Large intestine (tissue), 3 donors: Measurements from ENCODE around the gene NR6A1. TPM values are rescaled to one million over a fixed set of nuclear protein-coding genes. Genes with fewer than 3 reads are reported as not detected.

ENCODE experiments used
- DNase-seq, 2 donors: peaks; one replicate each; pipeline versions ENCODE4 v3.0.0 to v3.0.0-alpha.2; 2013
- H3K27ac ChIP-seq: one replicate; pipeline ENCODE4 v1.5.1; 2013; ENCODE audit warnings: low read length
- H3K27me3 ChIP-seq: 2 replicates; pipeline ENCODE4 v1.6.1; 2013; ENCODE audit warnings: low read length; ENCODE audit not compliant: control insufficient read depth, insufficient read depth
- H3K36me3 ChIP-seq: 2 replicates; pipeline ENCODE4 v1.6.1; 2013; ENCODE audit warnings: low read length; ENCODE audit not compliant: control insufficient read depth, insufficient read depth
- H3K4me1 ChIP-seq: one replicate; pipeline ENCODE4 v1.6.1; 2013; ENCODE audit warnings: low read length; ENCODE audit not compliant: control insufficient read depth, insufficient read depth
- H3K4me3 ChIP-seq: one replicate; pipeline ENCODE4 v1.5.1; 2013; ENCODE audit warnings: low read length
- H3K9me3 ChIP-seq: one replicate; pipeline ENCODE4 v1.6.1; 2013; ENCODE audit warnings: mild to moderate bottlenecking, low read depth, low read length, moderate library complexity; ENCODE audit not compliant: control insufficient read depth
- WGBS: methylation state at CpG from one replicate; pipeline ENCODE4 v1.1.5; 2013; ENCODE audit warnings: low lambda C conversion rate; ENCODE audit not compliant: insufficient coverage; 5-methylcytosine and 5-hydroxymethylcytosine counted together
- polyA plus RNA-seq: library from polyadenylated mRNA; unstranded; fragments of 120-200 nt; gene quantifications from one replicate; pipeline ENCODE4 v1.2.1, GENCODE V29; 2013

Gene NR6A1
- polyA plus RNA-seq, 1 donor, result 5.0 TPM

DNA sequence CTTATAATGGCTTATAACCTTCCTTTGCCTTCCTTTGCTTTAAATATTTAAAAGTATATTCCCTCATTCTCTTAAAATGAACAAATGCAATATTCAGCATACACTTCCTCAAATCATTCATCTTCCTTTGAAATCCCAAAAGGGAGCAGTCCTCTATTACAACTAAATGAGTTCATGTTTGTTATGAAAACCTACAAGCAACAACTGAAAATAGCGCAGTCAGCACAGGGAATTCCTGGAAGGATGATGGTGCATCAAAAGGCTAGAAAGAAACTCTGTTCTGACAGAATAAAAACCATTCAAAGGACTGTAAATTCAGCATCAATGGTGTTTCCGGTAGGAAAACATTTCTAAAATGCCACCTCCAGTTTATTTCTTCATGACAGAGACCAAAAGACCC, 3.3 kb downstream of the NR6A1 start:
- no peak overlapping the region for H3K4me3 ChIP-seq
- H3K27me3 ChIP-seq, result peaks cover 14% of the 10 kb centered on the region
- WGBS, result no CpG with 5 or more reads among the region's 2 CpGs
- no peaks in the 10 kb centered on the region for H3K4me1 ChIP-seq
- no peak overlapping the region for H3K27ac ChIP-seq
- no peak for DNase-seq
- no peaks in the 10 kb centered on the region for H3K9me3 ChIP-seq
- no peaks in the 10 kb centered on the region for H3K36me3 ChIP-seq

DNA sequence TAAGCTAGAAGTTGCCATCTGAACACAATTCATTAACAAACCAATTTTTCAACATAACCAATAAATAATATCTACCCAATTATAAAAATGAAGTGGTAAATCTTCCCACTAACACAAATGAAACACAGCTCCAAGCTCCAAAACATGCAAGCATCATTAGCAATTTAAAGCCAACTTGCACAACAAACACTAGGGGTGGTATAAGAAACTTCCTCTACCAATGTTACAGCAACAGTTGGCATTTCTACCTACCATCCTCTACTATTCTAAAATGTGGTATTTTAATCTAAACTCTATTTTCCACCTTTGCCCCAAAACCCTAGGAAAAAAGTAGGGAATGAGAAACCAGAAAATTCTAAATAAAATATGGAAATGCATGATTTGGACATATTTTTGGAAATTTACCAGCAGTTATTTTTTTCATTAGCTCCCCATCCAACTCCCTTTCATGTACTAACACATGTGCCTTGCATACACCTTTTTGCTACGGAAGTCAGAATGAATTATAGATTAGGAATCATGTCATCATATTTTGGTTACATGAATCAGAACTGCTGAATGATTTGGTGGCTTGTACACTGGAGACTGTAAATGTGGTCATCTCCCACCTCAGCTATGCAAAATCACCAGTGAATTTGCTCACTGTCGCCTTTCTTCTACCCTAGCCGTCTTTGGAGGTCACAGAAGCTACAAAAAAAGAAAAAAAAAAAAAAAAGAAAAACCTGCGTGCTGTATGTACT, 4.1 kb downstream of the NR6A1 start:
- H3K27me3 ChIP-seq, result peaks cover 14% of the 10 kb centered on the region
- H3K36me3 ChIP-seq, result no peaks in the 10 kb centered on the region
- no peaks in the 10 kb centered on the region for H3K4me1 ChIP-seq
- no peaks in the 10 kb centered on the region for H3K9me3 ChIP-seq
- H3K27ac ChIP-seq, result no peak overlapping the region
- DNase-seq, result no peak
- WGBS, result no CpG with 5 or more reads among the region's 4 CpGs
- no peak overlapping the region for H3K4me3 ChIP-seq

DNA sequence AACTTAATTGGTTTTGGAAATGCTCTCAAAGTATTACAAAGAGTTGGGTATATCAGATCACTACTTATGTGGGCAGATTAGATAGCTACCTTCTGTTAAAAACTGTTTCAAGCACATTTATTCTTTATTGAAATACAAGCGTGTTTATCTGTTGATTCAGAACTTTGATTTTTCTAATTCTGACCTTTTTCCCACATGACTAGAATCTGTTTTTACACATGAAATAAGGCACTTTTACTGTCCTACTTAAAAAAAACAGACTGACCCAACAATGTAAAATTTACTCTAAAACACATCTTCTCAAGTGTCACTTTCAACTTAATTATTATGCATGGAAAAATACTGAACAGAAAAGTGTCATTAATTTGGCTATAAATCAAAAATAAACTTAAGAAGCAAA, 4.8 kb downstream of the NR6A1 start:
- no peaks in the 10 kb centered on the region for H3K4me1 ChIP-seq
- H3K27me3 ChIP-seq, result peaks cover 14% of the 10 kb centered on the region
- DNase-seq, result no peak
- H3K36me3 ChIP-seq, result no peaks in the 10 kb centered on the region
- H3K9me3 ChIP-seq, result no peaks in the 10 kb centered on the region
- WGBS, result 100% methylated on average over 1 of the region's 1 CpG
- no peak overlapping the region for H3K27ac ChIP-seq
- H3K4me3 ChIP-seq, result no peak overlapping the region

DNA sequence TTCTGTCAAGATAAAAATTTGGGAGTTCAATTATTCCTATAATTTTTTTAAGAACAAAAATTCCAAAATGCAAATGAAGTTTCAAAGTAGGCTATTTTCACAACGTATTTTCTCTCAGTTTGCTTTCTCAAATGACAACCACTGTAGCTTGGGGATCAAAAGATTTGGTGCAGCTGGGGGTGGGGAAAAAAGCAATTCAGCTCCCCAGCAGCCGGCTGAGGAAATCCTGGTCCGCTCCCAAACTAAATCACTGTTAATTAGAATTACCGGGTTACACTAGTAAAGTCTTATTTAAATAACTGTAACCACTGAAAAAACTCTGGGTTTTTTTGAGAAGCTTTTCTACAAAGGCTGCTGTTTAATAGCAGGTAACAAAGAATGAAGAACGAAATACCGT, 5.7 kb downstream of the NR6A1 start:
- WGBS, result 85% methylated on average over 4 of the region's 6 CpGs
- Histone ChIP-seq H3K4me1 (no peaks in the 10 kb centered on the region), H3K27ac (no peak overlapping the region), H3K9me3 (no peaks in the 10 kb centered on the region), H3K27me3 (peaks cover 14% of the 10 kb centered on the region), H3K4me3 (no peak overlapping the region), H3K36me3 (no peaks in the 10 kb centered on the region)
- no peak for DNase-seq

DNA sequence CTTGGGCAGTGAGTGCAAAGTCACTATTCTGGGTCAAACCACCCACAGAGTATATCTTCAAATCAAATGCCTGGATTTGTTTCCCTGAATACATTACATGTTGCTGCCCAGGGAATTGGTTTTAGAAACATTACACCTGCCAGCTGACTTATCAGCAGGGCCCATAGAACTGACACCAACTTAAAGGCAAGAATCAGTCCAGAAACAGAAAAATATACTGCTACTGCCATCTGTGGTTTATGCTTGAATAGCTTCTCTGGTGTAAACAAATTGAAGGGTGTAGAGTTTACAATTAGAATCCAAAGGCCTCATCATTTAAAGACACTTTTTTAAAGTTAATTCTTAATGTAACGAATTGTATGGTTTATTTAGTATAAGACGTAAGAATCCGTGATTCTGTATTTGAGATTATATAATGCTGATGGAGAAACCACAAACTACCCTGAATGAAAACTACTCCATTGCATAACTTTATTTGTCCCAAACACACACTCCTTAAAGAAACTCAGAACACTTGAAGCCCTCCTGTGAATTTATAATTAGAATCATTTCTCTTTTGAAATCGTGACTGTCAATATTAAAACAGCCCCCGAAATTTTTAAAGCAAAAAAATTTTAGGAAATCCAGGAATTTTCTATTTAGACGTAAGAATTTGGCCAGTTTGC, 6.2 kb downstream of the NR6A1 start:
- no peak overlapping the region for H3K4me3 ChIP-seq
- 72% methylated on average over 3 of the region's 6 CpGs for WGBS
- peaks cover 9% of the 10 kb centered on the region for H3K27me3 ChIP-seq
- H3K27ac ChIP-seq, result no peak overlapping the region
- no peaks in the 10 kb centered on the region for H3K36me3 ChIP-seq
- H3K9me3 ChIP-seq, result no peaks in the 10 kb centered on the region
- no peaks in the 10 kb centered on the region for H3K4me1 ChIP-seq
- no peak for DNase-seq

DNA sequence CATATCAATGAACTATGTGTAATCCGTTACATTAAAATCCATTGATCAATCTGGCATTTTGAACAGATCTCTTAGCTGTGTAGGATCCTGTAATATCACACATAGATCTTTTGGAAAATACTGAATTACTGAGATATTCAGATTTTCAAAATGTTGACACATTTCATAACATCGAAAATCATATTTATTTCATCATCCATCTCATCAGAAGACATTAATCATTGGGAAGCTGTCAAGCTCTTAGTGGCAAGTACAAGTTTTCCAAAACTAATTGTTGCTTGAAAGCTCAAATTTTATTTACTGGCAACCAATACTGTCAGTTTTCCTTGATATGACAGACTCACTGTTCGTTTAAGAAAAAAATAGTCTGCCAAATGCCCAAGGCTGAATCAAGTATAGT, 8.5 kb downstream of the NR6A1 start:
- no peaks in the 10 kb centered on the region for H3K9me3 ChIP-seq
- peaks cover 2% of the 10 kb centered on the region for H3K27me3 ChIP-seq
- H3K27ac ChIP-seq, result no peak overlapping the region
- no peak overlapping the region for H3K4me3 ChIP-seq
- 100% methylated on average over 3 of the region's 3 CpGs for WGBS
- no peaks in the 10 kb centered on the region for H3K4me1 ChIP-seq
- no peaks in the 10 kb centered on the region for H3K36me3 ChIP-seq
- no peak for DNase-seq

DNA sequence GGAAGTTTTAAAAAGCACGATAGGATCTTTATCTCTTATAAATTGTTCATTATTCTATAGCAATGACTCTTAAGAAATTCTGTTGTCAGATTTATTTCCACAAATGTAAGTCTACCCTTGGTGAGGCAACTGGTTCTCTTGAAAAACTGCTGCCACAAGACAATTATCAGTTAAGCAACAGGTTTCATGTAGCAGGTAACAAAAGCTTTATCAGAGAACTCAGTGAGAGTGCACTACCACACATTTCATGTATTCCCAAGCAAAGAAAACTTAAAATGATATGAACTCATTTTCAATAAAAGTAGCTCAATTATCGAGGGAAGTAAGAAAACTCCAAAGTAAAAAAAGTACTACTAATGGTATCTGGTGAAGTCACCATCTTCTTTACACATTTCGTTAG, 9.4 kb downstream of the NR6A1 start:
- Histone ChIP-seq H3K4me1 (no peaks in the 10 kb centered on the region), H3K36me3 (no peaks in the 10 kb centered on the region), H3K4me3 (no peak overlapping the region), H3K9me3 (no peaks in the 10 kb centered on the region), H3K27ac (no peak overlapping the region), H3K27me3 (no peaks in the 10 kb centered on the region)
- DNase-seq, result no peak
- 90% methylated on average over 3 of the region's 3 CpGs for WGBS

DNA sequence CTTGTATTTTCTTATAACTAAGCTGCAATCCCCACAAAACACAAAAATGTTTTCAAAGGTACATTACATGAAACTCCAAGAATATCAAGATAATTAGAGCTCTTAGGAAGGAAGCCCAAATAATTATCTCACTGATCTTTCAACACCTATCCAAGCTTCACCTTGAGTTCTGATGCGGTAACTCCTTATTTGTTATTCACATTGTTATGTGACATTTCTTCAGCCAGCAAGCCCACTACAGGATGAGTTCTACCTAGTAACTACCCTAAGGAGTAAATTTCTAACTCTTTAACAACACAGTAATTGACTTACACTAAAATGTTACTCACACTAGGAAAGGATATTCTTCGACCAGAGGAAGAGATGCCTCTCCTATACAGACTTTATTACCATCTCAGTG, 9.9 kb downstream of the NR6A1 start:
- Histone ChIP-seq H3K4me3 (no peak overlapping the region), H3K27me3 (no peaks in the 10 kb centered on the region), H3K36me3 (no peaks in the 10 kb centered on the region), H3K4me1 (no peaks in the 10 kb centered on the region), H3K9me3 (no peaks in the 10 kb centered on the region), H3K27ac (no peak overlapping the region)
- DNase-seq, result no peak
- WGBS, result no CpG with 5 or more reads among the region's 2 CpGs

DNA sequence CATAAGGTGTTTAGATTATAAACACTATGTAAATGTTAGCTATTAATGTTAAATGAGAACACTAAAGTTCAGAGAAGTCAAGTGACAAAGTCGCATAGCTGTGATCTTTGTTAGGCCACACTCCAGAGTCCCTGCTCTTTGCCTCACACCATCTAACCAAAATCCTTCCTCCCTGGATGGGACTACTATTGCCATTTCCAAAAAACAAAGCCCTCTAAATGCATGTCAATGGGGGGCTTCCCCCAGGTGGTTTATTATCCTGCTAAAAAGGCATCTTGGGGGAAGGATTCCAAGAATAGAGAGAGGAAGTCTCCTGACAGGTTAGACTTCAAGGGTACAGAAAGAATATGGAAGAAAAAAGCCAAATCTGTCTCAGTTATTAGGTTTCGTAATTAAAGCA, 10.4 kb downstream of the NR6A1 start:
- no peak overlapping the region for H3K4me3 ChIP-seq
- H3K36me3 ChIP-seq, result no peaks in the 10 kb centered on the region
- peaks cover 2% of the 10 kb centered on the region for H3K4me1 ChIP-seq
- WGBS, result 100% methylated on average over 1 of the region's 2 CpGs
- no peak overlapping the region for H3K27ac ChIP-seq
- no peaks in the 10 kb centered on the region for H3K27me3 ChIP-seq
- H3K9me3 ChIP-seq, result no peaks in the 10 kb centered on the region
- DNase-seq, result no peak

DNA sequence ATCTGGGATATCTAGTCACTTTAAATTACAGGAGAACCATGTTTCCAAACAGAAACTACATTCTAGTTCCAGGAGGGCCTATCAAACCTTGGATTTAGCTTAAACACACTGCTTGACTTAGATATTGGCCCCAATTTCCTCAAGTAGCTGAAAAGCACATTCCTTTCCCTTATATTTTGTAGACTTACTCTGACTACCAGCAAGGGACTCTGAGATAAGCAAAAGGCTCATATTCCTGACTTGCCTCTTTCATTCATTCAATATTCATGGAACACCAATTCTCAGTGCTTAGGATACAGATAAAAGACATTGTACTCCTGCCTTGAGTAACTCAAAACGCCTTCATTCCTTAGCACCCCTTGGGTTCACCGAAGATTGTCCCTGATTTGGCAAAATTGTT, 11.8 kb downstream of the NR6A1 start:
- WGBS, result no CpG with 5 or more reads among the region's 2 CpGs
- Histone ChIP-seq H3K36me3 (no peaks in the 10 kb centered on the region), H3K27ac (no peak overlapping the region)

DNA sequence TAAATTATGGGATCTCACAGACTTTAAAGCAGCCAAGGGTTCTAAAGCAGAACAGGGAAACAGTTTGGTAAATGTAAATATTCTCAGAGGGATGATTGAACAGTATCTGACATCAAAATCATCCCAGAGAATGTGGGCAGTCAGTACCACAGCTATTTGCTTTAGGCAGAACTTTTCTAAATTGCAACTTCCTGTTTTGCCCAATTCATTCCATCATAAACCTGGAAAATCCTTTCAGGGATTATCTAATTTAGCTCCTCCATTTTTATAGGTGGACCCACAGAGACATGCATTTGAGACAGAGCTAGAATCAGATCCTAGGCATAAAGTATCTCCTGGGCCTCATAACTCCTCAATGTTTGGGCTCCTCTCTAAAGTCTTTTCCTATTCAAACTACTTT, 12.4 kb downstream of the NR6A1 start:
- Histone ChIP-seq H3K4me3 (no peak overlapping the region), H3K27me3 (no peaks in the 10 kb centered on the region), H3K27ac (no peak overlapping the region), H3K4me1 (peaks cover 2% of the 10 kb centered on the region), H3K9me3 (no peaks in the 10 kb centered on the region), H3K36me3 (no peaks in the 10 kb centered on the region)
- DNase-seq, result no peak

More for the DNA sequence above, 11.8 kb downstream of the NR6A1 start:
- peaks cover 2% of the 10 kb centered on the region for H3K4me1 ChIP-seq
- no peaks in the 10 kb centered on the region for H3K9me3 ChIP-seq
- no peak for DNase-seq
- no peak overlapping the region for H3K4me3 ChIP-seq
- no peaks in the 10 kb centered on the region for H3K27me3 ChIP-seq
